Stimulated activated CD4-positive, alpha-beta T cell treated with anti-CD3 and anti-CD28 coated beads, Interleukin-4, amount 100 ng/mL, for 24 hours (primary cell): ENCODE results near the gene ROBO2.

Source experiments
- DNase-seq: peaks from one replicate; pipeline ENCODE4 v3.0.0-alpha.2; 2020

ROBO2 gene

GRCh38 chr3:77271711-77272110 lies 231.8 kb downstream of the ROBO2 start:
- no peak for DNase-seq

- no peak for DNase-seq
Measured at GRCh38 chr3:77279276-77279675, 239.4 kb downstream of the ROBO2 start.

GRCh38 chr3:77281721-77282120 lies 241.8 kb downstream of the ROBO2 start:
- no peak for DNase-seq

- no peak for DNase-seq
Measured at GRCh38 chr3:77283108-77283507, 243.2 kb downstream of the ROBO2 start.

- DNase-seq: no peak
Measured at GRCh38 chr3:77288348-77288747, 248.4 kb downstream of the ROBO2 start.

- no peak for DNase-seq
Measured at GRCh38 chr3:77296527-77296926, 256.6 kb downstream of the ROBO2 start.

GRCh38 chr3:77298417-77298816 lies 258.5 kb downstream of the ROBO2 start:
- DNase-seq: no peak

- DNase-seq: no peak
Measured at GRCh38 chr3:77303955-77304699, 264.2 kb downstream of the ROBO2 start.

GRCh38 chr3:77304700-77305021 lies 264.8 kb downstream of the ROBO2 start:
- DNase-seq: no peak

- no peak for DNase-seq
Measured at GRCh38 chr3:77309460-77309859, 269.6 kb downstream of the ROBO2 start.

- DNase-seq: no peak
Measured at GRCh38 chr3:77313843-77314242, 273.9 kb downstream of the ROBO2 start.

GRCh38 chr3:77319711-77320110 lies 279.8 kb downstream of the ROBO2 start:
- DNase-seq: no peak

GRCh38 chr3:77320514-77320913 lies 280.6 kb downstream of the ROBO2 start:
- no peak for DNase-seq

GRCh38 chr3:77321646-77322045 lies 281.7 kb downstream of the ROBO2 start:
- no peak for DNase-seq

- DNase-seq: no peak
Measured at GRCh38 chr3:77323626-77324025, 283.7 kb downstream of the ROBO2 start.

GRCh38 chr3:77324105-77324504 lies 284.2 kb downstream of the ROBO2 start:
- no peak for DNase-seq

- DNase-seq: no peak
Measured at GRCh38 chr3:77325280-77325679, 285.4 kb downstream of the ROBO2 start.

- DNase-seq: no peak
Measured at GRCh38 chr3:77325702-77326101, 285.8 kb downstream of the ROBO2 start.

GRCh38 chr3:77326586-77326985 lies 286.7 kb downstream of the ROBO2 start:
- no peak for DNase-seq

- no peak for DNase-seq
Measured at GRCh38 chr3:77328690-77329089, 288.8 kb downstream of the ROBO2 start.

- no peak for DNase-seq
Measured at GRCh38 chr3:77329116-77329515, 289.2 kb downstream of the ROBO2 start.

GRCh38 chr3:77338195-77338594 lies 298.3 kb downstream of the ROBO2 start:
- DNase-seq: no peak

GRCh38 chr3:77342027-77342426 lies 302.1 kb downstream of the ROBO2 start:
- DNase-seq: no peak

GRCh38 chr3:77342688-77343087 lies 302.8 kb downstream of the ROBO2 start:
- no peak for DNase-seq

- no peak for DNase-seq
Measured at GRCh38 chr3:77345009-77345408, 305.1 kb downstream of the ROBO2 start.
